ENCODE results near the gene TCTN2. TPM values are rescaled to one million over a fixed set of nuclear protein-coding genes. Genes with fewer than 3 reads are reported as not detected.

The TCTN2 gene
- total RNA-seq, 1 experiment from 2014 or later = 9.6 TPM

- BruUV-seq (replicated peaks) = no TSS peak
- ChIA-PET CTCF (no interaction called here), POLR2A (ENCODE audit: low non-redundant PET) (no interaction called here)
- TF ChIP-seq EZH2 (IDR thresholded peaks at IDR 0.05; ENCODE audit: borderline replicate concordance, low read depth, low read length, poor library complexity, severe bottlenecking) (no peak), CTCF (conservative IDR thresholded peaks at IDR 0.05; ENCODE audit: low read depth, low read length) (no peak)
- intact Hi-C loops (cut with micrococcal nuclease; ENCODE audit: unreplicated experiment) = no loop called here
- Histone ChIP-seq H3K4me1 (ENCODE audit: insufficient read depth, low read length, poor library complexity, severe bottlenecking) (no peaks in the 10 kb centered on the region), H3K27ac (ENCODE audit: low read depth, low read length, poor library complexity, severe bottlenecking) (no peak overlapping the region), H3K36me3 (ENCODE audit: insufficient read depth, low read length, poor library complexity, severe bottlenecking) (peaks cover 37% of the 10 kb centered on the region), H3K27me3 (replicated peaks; ENCODE audit: insufficient read depth, low read depth, low read length, poor library complexity) (no peaks in the 10 kb centered on the region), H3K4me3 (ENCODE audit: low read depth, low read length, poor library complexity, severe bottlenecking) (no peak overlapping the region), H3K9me3 (ENCODE audit: low read depth, low read length, poor library complexity, severe bottlenecking) (no peaks in the 10 kb centered on the region)
- DNase-seq (ENCODE audit: low spot score) = no peak
These were observed 15.5 kb upstream of the TCTN2 start for GRCh38 chr12:123655420-123655819.

- POLR2A ChIA-PET (ENCODE audit: low non-redundant PET) = interaction anchor here (0.6 kb wide), 1 partner anchor 778 kb away, joined by 10 read pairs; no protein-coding TSS in a partner anchor
- TF ChIP-seq EZH2 (IDR thresholded peaks at IDR 0.05; ENCODE audit: borderline replicate concordance, low read depth, low read length, poor library complexity, severe bottlenecking) = no peak
- TF ChIP-seq CTCF (conservative IDR thresholded peaks at IDR 0.05; ENCODE audit: low read depth, low read length) = no peak
- Histone ChIP-seq H3K27ac (ENCODE audit: low read depth, low read length, poor library complexity, severe bottlenecking) (no peak overlapping the region), H3K9me3 (ENCODE audit: low read depth, low read length, poor library complexity, severe bottlenecking) (no peaks in the 10 kb centered on the region), H3K36me3 (ENCODE audit: insufficient read depth, low read length, poor library complexity, severe bottlenecking) (peaks cover 29% of the 10 kb centered on the region), H3K4me3 (ENCODE audit: low read depth, low read length, poor library complexity, severe bottlenecking) (no peak overlapping the region), H3K27me3 (replicated peaks; ENCODE audit: insufficient read depth, low read depth, low read length, poor library complexity) (no peaks in the 10 kb centered on the region), H3K4me1 (ENCODE audit: insufficient read depth, low read length, poor library complexity, severe bottlenecking) (no peaks in the 10 kb centered on the region)
- intact Hi-C loops (cut with micrococcal nuclease; ENCODE audit: unreplicated experiment) = no loop called here
- DNase-seq (ENCODE audit: low spot score) = no peak
- CTCF ChIA-PET = no interaction called here
- BruUV-seq (replicated peaks) = no TSS peak
These were observed 14.5 kb upstream of the TCTN2 start for GRCh38 chr12:123656392-123656791.

GRCh38 chr12:123657211-123657610 lies 13.7 kb upstream of the TCTN2 start:
- POLR2A ChIA-PET (ENCODE audit: low non-redundant PET) = interaction anchor here (0.5 kb wide), 1 partner anchor 197 kb away, joined by 5 read pairs; no protein-coding TSS in a partner anchor
- H3K36me3 ChIP-seq (ENCODE audit: insufficient read depth, low read length, poor library complexity, severe bottlenecking) = peaks cover 23% of the 10 kb centered on the region
- CTCF ChIA-PET = no interaction called here
- intact Hi-C loops (cut with micrococcal nuclease; ENCODE audit: unreplicated experiment) = no loop called here
- no peak for TF ChIP-seq EZH2 (IDR thresholded peaks at IDR 0.05; ENCODE audit: borderline replicate concordance, low read depth, low read length, poor library complexity, severe bottlenecking)
- no peak for TF ChIP-seq CTCF (conservative IDR thresholded peaks at IDR 0.05; ENCODE audit: low read depth, low read length)
- H3K4me1 ChIP-seq (ENCODE audit: insufficient read depth, low read length, poor library complexity, severe bottlenecking) = no peaks in the 10 kb centered on the region
- no TSS peak for BruUV-seq (replicated peaks)
- no peak overlapping the region for H3K27ac ChIP-seq (ENCODE audit: low read depth, low read length, poor library complexity, severe bottlenecking)
- H3K9me3 ChIP-seq (ENCODE audit: low read depth, low read length, poor library complexity, severe bottlenecking) = no peaks in the 10 kb centered on the region
- no peak for DNase-seq (ENCODE audit: low spot score)
- H3K4me3 ChIP-seq (ENCODE audit: low read depth, low read length, poor library complexity, severe bottlenecking) = no peak overlapping the region
- no peaks in the 10 kb centered on the region for H3K27me3 ChIP-seq (replicated peaks; ENCODE audit: insufficient read depth, low read depth, low read length, poor library complexity)
